HL-60 (cell line): ENCODE results near the gene SH3PXD2A.

Experiments
- GABPA ChIP-seq: IDR thresholded peaks from 2 replicates; pipeline ENCODE4 v1.6.1; 2012; ENCODE audit warnings: low read depth
- POLR2AphosphoS5 ChIP-seq: IDR thresholded peaks from 2 replicates; pipeline ENCODE4 v1.6.1; 2012; ENCODE audit warnings: low read depth
- SPI1 ChIP-seq: IDR thresholded peaks from 2 replicates; pipeline ENCODE4 v1.6.1; 2012; ENCODE audit warnings: low read depth, mild to moderate bottlenecking, borderline replicate concordance
- TF ChIP-seq, protein P1 (sequence below): IDR thresholded peaks from one replicate; pipeline ENCODE4 v1.5.1; 2011; ENCODE audit warnings: low read length, control low read depth, inconsistent platforms; ENCODE audit not compliant: insufficient read depth
- TF ChIP-seq, protein P2 (sequence below): IDR thresholded peaks from 2 replicates; pipeline ENCODE4 v1.6.1; 2012; ENCODE audit warnings: low read depth; ENCODE audit not compliant: insufficient replicate concordance

DNA sequence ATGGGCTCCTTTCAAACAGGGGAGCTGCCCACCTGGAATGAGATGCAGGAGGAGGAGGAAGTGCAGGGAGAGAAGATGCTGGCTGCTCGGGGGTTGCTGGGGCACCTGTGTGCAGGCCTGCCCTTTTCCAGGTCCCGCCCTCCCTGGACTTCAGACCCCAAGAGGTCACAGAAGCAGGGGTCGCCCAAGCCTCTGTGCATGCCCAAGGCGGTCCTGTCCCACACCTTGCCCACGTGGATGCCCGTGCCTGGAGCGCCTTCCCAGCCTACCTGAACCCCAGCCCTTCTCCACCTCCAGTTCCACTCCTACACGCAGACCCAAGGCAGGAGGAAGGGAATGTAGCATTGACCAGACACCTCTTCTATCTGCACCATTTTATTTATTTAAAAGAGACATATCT lies 71.3 kb downstream of the SH3PXD2A start:
- TF ChIP-seq, protein P1, sequence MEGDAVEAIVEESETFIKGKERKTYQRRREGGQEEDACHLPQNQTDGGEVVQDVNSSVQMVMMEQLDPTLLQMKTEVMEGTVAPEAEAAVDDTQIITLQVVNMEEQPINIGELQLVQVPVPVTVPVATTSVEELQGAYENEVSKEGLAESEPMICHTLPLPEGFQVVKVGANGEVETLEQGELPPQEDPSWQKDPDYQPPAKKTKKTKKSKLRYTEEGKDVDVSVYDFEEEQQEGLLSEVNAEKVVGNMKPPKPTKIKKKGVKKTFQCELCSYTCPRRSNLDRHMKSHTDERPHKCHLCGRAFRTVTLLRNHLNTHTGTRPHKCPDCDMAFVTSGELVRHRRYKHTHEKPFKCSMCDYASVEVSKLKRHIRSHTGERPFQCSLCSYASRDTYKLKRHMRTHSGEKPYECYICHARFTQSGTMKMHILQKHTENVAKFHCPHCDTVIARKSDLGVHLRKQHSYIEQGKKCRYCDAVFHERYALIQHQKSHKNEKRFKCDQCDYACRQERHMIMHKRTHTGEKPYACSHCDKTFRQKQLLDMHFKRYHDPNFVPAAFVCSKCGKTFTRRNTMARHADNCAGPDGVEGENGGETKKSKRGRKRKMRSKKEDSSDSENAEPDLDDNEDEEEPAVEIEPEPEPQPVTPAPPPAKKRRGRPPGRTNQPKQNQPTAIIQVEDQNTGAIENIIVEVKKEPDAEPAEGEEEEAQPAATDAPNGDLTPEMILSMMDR, result no peak
- TF ChIP-seq POLR2AphosphoS5 (no peak), SPI1 (no peak), GABPA (no peak)
- TF ChIP-seq, protein P2, sequence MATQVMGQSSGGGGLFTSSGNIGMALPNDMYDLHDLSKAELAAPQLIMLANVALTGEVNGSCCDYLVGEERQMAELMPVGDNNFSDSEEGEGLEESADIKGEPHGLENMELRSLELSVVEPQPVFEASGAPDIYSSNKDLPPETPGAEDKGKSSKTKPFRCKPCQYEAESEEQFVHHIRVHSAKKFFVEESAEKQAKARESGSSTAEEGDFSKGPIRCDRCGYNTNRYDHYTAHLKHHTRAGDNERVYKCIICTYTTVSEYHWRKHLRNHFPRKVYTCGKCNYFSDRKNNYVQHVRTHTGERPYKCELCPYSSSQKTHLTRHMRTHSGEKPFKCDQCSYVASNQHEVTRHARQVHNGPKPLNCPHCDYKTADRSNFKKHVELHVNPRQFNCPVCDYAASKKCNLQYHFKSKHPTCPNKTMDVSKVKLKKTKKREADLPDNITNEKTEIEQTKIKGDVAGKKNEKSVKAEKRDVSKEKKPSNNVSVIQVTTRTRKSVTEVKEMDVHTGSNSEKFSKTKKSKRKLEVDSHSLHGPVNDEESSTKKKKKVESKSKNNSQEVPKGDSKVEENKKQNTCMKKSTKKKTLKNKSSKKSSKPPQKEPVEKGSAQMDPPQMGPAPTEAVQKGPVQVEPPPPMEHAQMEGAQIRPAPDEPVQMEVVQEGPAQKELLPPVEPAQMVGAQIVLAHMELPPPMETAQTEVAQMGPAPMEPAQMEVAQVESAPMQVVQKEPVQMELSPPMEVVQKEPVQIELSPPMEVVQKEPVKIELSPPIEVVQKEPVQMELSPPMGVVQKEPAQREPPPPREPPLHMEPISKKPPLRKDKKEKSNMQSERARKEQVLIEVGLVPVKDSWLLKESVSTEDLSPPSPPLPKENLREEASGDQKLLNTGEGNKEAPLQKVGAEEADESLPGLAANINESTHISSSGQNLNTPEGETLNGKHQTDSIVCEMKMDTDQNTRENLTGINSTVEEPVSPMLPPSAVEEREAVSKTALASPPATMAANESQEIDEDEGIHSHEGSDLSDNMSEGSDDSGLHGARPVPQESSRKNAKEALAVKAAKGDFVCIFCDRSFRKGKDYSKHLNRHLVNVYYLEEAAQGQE, result no peak
